GM18519 (cell line): ENCODE measurements around the gene ZNF579.
"Not testable (repeated sequence)": the region's sequence is repeated elsewhere in the genome, so short reads cannot be mapped to it uniquely, and the experiment has no call there.

ENCODE experiments used
- ATAC-seq: cut with Tn5 transposase; IDR thresholded peaks from one replicate; pipeline ENCODE4 v1.9.1; 2021; ENCODE audit warnings: mild to moderate bottlenecking, moderate library complexity; ENCODE audit not compliant: unreplicated experiment, low FRiP score

ZNF579 gene

DNA sequence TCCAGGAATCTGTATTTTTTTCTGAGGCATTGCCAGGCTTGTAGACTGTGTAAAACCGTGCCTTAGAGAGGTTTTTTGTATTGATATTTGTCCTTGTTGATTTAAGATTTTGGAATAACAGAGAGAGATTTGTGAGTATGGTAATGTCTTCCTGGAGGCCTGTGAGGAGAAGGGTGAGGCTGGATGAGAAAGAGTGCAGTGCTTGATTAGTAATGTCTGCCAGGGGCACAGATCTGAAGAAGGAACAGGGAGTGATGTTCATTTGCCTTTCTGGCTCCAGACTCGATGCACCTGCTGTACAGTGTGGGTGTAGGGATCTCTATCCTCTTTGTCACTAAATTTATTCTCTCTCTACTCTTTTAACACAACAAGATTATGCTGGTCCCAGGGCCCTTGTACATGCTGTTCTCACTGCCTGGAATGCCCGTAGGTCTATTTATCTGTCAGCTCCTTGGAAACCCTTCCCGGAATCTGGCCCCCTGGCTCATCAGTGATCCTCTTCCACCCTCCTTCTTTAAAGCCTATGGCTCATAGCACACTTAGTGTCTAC is 14.4 kb upstream of the ZNF579 start:
- ATAC-seq, result no peak

DNA sequence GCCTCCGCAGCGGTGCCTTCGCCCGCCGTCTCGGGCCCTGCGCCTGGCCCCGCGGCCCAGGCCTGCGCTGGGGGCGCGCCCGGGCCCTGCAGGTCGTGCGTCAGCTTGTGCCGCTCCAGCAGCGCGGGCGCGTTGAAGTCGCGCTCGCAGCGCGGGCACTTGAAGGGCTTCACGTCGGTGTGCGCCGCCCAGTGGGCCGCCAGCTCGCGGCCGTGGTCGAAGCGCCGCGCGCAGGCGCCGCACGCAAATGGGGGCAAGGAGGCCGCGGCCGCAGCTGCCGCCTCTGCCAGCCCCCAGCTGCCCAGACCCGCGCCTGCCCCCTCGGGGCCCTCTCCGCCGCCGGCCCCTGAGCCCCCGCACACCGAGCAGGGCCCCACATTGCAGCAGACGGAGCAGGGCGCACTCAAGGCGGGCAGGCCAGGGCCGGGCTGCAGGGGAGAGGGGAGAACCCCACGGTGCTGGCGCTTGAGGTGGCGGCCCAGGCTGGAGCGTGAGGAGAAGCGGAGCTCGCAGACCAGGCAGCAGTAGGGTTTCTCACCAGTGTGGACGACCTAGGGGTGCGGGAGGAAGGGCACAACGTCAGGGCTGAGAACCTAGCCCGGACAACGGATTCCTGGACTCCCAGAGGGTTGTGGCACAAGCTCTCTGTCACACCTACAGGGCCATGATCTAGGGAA is 12.6 kb upstream of the ZNF579 start:
- ATAC-seq, result no peak

DNA sequence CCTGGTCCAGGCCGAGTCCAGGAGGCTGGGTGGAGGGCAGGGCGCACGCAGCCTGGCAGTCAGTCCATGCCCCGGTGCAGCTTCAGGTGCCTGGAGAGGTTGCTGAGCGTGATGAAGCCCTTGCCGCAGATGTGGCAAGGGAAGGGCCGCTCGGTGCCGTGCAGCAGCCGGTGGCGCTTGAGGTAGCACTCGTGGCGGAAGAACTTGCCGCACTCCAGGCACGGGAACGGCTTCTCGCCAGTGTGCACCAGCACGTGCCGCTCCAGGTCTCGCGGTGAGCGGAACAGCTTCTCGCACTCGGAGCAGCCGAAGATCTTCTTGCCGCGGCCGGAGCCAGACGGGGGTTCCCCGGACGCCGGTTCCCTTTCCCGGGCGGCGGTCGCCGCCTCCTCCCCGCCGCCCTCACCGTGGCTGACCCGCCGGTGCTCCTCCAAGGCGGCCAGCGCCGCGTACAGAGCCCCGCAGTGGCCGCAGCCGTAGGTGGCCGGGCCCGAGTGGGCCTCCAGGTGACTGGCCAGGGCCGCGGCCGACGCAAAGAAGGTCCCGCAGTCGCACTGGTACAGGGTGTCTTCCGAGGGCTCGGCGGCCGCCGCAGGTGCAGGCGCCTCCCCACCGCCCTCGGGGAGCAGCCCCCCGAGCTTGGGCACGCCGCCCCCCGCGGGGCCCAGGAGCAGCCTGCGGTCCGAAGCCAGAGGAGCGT is 11.9 kb upstream of the ZNF579 start:
- ATAC-seq, result no peak

DNA sequence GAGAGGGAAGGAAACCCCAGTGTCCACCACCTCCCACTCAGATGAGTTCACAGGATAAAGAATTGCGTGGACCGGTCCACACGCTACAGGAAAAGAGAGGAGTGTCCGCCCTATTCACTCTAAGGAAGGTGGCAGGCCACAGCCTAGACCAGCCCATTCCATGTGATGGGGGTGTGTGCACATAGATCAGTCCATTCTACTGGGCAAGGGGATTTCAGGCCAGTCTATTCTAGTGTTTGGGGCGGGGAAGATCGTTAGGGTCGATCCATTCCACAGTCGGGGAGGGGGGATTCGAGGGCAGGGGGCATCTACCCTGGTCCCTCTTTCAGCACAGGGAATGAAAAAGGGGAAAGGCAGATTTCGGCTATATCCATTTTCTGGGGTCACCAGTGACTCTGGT is 10.9 kb upstream of the ZNF579 start:
- no peak for ATAC-seq

DNA sequence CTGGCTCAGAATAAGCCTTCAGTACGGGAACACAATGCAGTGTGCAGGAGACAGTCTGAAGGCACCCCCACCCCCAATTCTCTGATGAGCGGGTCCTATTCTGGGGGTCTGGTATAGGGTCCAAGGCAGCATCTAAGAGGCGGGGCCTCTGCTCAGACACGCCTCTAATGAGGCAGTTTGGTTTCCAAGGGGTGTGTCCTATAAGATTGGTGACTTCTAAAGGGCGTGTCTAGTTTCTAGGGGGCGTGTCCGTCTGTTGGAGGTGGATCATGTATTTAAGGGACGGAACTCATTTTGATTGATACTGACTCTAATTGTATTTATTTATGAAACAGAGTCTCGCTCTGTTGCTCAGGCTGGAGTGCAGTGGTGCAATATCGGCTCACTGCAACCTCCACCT is 10.0 kb upstream of the ZNF579 start:
- ATAC-seq, result no peak

- ATAC-seq, result no peak
Measured at GRCh38 chr19:55590109-55590508, 9.5 kb upstream of the ZNF579 start.

GRCh38 chr19:55588738-55589137 is 8.1 kb upstream of the ZNF579 start:
- no peak for ATAC-seq

- ATAC-seq, result peak; percentile 88
Measured at GRCh38 chr19:55586976-55587668, 6.5 kb upstream of the ZNF579 start.

- ATAC-seq, result no peak
Measured at GRCh38 chr19:55585658-55586339, 5.2 kb upstream of the ZNF579 start.

DNA sequence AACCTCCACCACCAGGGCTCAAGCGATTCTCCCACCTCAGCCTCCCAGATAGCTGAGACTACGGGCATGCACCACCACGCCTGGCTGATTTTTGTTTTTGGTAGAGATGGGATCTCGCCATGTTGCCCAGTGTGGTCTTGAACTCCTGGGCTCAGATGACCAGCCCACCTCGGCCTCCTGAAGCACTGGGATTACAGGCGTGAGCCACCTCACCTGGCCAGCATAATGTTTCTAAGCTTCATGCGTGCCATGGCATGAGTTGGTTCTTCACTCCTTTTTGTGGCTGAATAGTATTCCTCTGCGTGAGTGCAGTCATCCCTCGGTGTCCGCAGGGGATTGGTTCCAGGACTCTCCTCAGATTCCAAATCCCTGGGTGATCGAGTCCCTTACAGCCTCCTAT is 4.2 kb upstream of the ZNF579 start:
- no peak for ATAC-seq

DNA sequence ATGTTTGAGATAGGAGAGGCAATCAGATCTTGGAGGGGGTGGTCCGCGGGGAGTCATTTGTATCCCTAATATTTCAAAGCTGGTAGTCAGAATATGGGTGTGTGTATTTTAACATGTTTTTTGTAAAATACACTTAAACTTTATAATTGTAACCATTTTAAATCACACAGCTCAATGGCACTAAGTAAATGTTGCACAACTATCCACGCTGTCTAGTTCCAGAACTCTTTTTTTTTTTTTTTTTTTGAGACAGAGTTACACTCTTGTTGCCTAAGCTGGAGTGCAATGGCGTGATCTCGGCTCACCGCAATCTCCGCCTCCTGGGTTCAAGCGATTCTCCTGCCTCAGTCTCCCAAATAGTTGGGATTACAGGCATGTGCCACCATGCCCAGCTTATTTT is 3.2 kb upstream of the ZNF579 start:
- ATAC-seq, result not testable (repeated sequence)

GRCh38 chr19:55582284-55582683 is 1.6 kb upstream of the ZNF579 start:
- not testable (repeated sequence) for ATAC-seq

GRCh38 chr19:55581823-55582223 is 1.2 kb upstream of the ZNF579 start:
- no peak for ATAC-seq

- ATAC-seq, result no peak
Measured at GRCh38 chr19:55581145-55581822, 636 bp upstream of the ZNF579 start.

GRCh38 chr19:55579766-55580621 is 654 bp downstream of the ZNF579 start:
- no peak for ATAC-seq

GRCh38 chr19:55578761-55579747 is 1.6 kb downstream of the ZNF579 start:
- no peak for ATAC-seq

- no peak for ATAC-seq
Measured at GRCh38 chr19:55578031-55578760, 2.5 kb downstream of the ZNF579 start.

- ATAC-seq, result no peak
Measured at GRCh38 chr19:55576746-55577145, 3.9 kb downstream of the ZNF579 start.
